Measurements from ENCODE around the gene ZNRF2. TPM values are rescaled to one million over a fixed set of nuclear protein-coding genes. Genes with fewer than 3 reads are reported as not detected.

ZNRF2 gene
- total and polyA plus RNA-seq, 9 donors: 3.0 to 24.8 (median 11.5) TPM

DNA sequence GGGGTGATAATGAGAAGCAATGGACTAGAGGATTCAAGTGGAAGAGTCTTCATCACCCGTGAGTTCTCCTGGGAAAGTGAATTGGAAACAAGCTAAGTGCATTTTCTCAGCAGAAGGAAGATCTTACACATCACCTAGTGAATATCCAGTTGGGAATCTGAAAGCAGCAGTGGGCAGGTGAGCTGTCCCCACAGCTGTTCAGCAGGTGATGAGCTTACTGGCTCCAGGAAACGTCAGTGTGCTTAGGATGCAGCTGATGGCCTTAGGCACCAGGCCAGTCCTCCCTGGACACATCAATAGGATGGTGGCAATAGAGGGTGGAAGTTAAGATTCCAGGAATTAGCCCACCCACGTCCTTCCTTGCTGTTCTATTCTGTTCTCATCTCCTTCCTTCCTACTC is 127.5 kb downstream of the ZNRF2 start:
- 74 to 81% (median 78%) methylated on average over 3 of the region's 3 CpGs for WGBS, 3 donors
- DNase-seq: no peak
- TF ChIP-seq, protein P1, sequence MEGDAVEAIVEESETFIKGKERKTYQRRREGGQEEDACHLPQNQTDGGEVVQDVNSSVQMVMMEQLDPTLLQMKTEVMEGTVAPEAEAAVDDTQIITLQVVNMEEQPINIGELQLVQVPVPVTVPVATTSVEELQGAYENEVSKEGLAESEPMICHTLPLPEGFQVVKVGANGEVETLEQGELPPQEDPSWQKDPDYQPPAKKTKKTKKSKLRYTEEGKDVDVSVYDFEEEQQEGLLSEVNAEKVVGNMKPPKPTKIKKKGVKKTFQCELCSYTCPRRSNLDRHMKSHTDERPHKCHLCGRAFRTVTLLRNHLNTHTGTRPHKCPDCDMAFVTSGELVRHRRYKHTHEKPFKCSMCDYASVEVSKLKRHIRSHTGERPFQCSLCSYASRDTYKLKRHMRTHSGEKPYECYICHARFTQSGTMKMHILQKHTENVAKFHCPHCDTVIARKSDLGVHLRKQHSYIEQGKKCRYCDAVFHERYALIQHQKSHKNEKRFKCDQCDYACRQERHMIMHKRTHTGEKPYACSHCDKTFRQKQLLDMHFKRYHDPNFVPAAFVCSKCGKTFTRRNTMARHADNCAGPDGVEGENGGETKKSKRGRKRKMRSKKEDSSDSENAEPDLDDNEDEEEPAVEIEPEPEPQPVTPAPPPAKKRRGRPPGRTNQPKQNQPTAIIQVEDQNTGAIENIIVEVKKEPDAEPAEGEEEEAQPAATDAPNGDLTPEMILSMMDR (IDR thresholded peaks at IDR 0.05): no peak
- TF ChIP-seq POLR2A (IDR thresholded peaks at IDR 0.05): no peak
- TF ChIP-seq EP300 (IDR thresholded peaks at IDR 0.05): no peak
- Histone ChIP-seq H3K27ac (no peak overlapping the region), H3K27me3 (no peaks in the 10 kb centered on the region), H3K9me3 (no peaks in the 10 kb centered on the region), H3K4me1 (ENCODE audit: insufficient read depth) (no peaks in the 10 kb centered on the region), H3K36me3 (no peaks in the 10 kb centered on the region), H3K4me3 (no peak overlapping the region)
- intact Hi-C loops (cut with DNase I): no loop called here

DNA sequence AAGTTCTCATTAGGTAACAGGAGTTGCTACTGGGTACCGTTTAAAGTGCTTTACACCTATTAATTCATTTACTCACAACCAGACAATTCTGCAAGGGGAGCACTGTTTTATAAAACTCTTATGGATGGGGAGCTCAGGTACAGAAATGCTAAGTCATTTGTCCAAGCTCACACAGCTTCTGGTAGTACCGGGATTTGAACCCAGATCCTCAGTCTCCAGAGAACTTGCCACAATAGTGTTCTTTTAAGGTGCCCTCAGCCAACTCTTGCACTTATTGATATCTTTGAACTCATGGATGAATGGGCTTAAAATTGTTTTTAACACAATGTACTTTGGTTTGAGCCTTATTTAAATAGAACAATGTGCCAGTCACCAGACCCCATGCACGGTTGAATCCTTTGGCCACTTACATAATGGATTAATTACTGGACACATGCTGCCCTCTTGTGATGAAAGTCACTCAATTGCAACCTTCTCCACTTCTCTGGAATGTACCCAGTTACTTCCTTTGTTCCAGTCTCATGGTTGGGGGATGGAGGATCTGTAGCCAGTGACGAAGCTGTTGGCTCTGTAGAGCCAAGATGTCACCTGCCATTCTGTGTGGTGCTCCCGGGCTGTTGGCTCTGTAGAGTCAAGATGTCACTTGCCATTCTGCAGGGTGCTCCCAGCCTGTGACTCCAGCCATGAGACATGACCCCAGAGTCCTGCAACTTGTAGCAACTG is 128.5 kb downstream of the ZNRF2 start:
- no peaks in the 10 kb centered on the region for H3K27me3 ChIP-seq
- H3K4me1 ChIP-seq (ENCODE audit: insufficient read depth): no peaks in the 10 kb centered on the region
- TF ChIP-seq, protein P1 (IDR thresholded peaks at IDR 0.05): peak in 2 of 3 donors; percentile 45 to 48
- TF ChIP-seq POLR2A (IDR thresholded peaks at IDR 0.05): no peak
- WGBS, 3 donors: 54 to 60% (median 57%) methylated on average over 5 of the region's 5 CpGs
- H3K4me3 ChIP-seq: no peak overlapping the region
- H3K36me3 ChIP-seq: no peaks in the 10 kb centered on the region
- intact Hi-C loops (cut with DNase I): no loop called here
- DNase-seq: no peak
- H3K9me3 ChIP-seq: no peaks in the 10 kb centered on the region
- H3K27ac ChIP-seq: no peak overlapping the region

DNA sequence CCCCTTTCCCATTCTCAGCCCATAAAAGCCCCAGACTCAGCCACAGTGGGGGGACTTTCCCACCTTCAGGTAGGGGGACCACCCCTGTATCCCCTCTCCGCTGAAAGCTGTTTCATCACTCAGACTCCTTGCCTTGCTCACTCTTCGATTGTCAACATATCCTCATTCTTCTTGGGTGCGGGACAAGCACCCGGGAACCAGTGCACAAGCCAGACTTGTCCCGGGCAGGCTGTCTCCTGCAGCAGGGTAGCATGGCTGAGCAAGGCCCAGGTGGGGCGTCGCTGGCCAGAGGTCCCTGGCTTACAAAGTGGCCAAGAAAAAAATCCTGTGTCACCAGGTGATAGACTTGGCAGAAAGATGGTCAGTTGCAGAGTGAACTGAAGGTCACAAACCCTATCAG is 129.5 kb downstream of the ZNRF2 start:
- no peak for DNase-seq

More for the DNA sequence above, 129.5 kb downstream of the ZNRF2 start:
- no peaks in the 10 kb centered on the region for H3K4me1 ChIP-seq (ENCODE audit: insufficient read depth)
- intact Hi-C loops (cut with DNase I): no loop called here
- no peaks in the 10 kb centered on the region for H3K9me3 ChIP-seq
- no peak overlapping the region for H3K4me3 ChIP-seq
- H3K27me3 ChIP-seq: no peaks in the 10 kb centered on the region
- WGBS, 3 donors: 96 to 97% (median 97%) methylated on average over 7 of the region's 7 CpGs
- H3K27ac ChIP-seq: no peak overlapping the region
- TF ChIP-seq POLR2A (IDR thresholded peaks at IDR 0.05): no peak
- TF ChIP-seq, protein P1 (IDR thresholded peaks at IDR 0.05): no peak
- no peak for TF ChIP-seq EP300 (IDR thresholded peaks at IDR 0.05)
- H3K36me3 ChIP-seq: no peaks in the 10 kb centered on the region

MicroRNAs within 50 kb of the gene (microRNA counts, 767-probe panel; counts per million panel counts)
- microRNA hsa-miR-550a-5p (530 counts per million, percentile 78 among the panel's probes with 10 or more counts), microRNA hsa-miR-550b-3p (530 counts per million, percentile 78 among the panel's probes with 10 or more counts)

Small RNA genes within 50 kb of the gene (microRNA-seq; reads per million reads assigned to microRNA genes)
- gene MIR550A1 (0 reads per million in 3 donors), gene MIR550B1 (0 reads per million in 3 donors)

Small RNA genes within 50 kb of the gene (small RNA-seq; reads per million reads assigned to genes)
- not detected for gene MIR550A1

Other genes with a start within 250 kb of the ZNRF2 start
- gene MTURN, start 149.6 kb upstream of the ZNRF2 start, total RNA-seq: 10 to 100 TPM; 14.7 to 65.1 (median 40.4) TPM
- 10 to 100 TPM; 29.8 to 45.3 TPM for gene MTURN, start 149.6 kb upstream of the ZNRF2 start, polyA plus RNA-seq
- gene NOD1, start 194.2 kb downstream of the ZNRF2 start, total RNA-seq: 10 to 100 TPM; 17.4 to 33.5 (median 20.6) TPM
- gene NOD1, start 194.2 kb downstream of the ZNRF2 start, polyA plus RNA-seq: 10 to 100 TPM; 15.2 to 20.0 TPM
- gene GGCT, start 220.2 kb downstream of the ZNRF2 start, total RNA-seq: 10 to 100 TPM; 17.9 to 31.8 (median 22.0) TPM
- gene GGCT, start 220.2 kb downstream of the ZNRF2 start, polyA plus RNA-seq: 10 to 100 TPM; 32.3 to 36.1 TPM

Data from ovary (tissue), 9 donors.